GM10248 (cell line): ENCODE measurements around the gene GALNT9.

ENCODE experiments used
- CTCF ChIA-PET: fragments of 300-600 bp; sonication (Branson Sonifier 250); formaldehyde crosslinking; extraction: SDS; loops from one replicate; lab custom pipeline; 2021; ENCODE audit warnings: antibody characterized with exemption; lab: Yijun Ruan, JAX
- POLR2A ChIA-PET: fragments of 350-650 bp; sonication (Branson Sonifier 250); formaldehyde crosslinking; extraction: SDS; loops from one replicate; lab custom pipeline; 2020; ENCODE audit warnings: antibody characterized with exemption; lab: Yijun Ruan, JAX
- DNase-seq: peaks from one replicate; pipeline ENCODE4 v3.0.0; 2012; ENCODE audit errors: extremely low spot score
- CTCF ChIP-seq: IDR thresholded peaks from 2 replicates; pipeline ENCODE4 v1.5.1; 2012; ENCODE audit warnings: mild to moderate bottlenecking, low read depth; ENCODE audit errors: extremely low read depth, missing control alignments, control extremely low read depth

Gene GALNT9

DNA sequence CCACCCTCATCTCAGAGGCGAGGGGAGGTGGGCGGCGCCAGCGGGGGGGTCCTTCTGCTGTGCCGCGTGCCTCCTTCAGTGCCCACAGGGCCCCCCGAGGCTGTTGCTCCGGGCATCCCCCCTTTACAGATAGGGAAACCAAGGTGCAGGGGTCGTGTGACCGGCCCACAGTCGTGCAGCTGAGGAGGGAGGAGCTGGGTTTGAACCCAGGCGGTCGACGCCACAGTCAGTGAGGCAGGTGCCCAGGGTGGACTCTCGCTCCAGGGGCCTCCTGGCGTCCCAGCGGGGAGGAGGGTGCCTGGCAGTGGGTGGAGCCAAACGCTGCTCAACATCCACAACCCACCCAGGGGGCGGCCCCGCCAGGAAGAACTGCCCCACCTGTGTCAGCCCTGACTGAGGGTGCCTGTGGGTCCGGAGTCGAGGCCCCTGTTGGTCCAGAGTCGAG, 8.6 kb downstream of the GALNT9 start:
- POLR2A ChIA-PET, result no interaction called here
- CTCF ChIA-PET, result no interaction called here
- no peak for TF ChIP-seq CTCF
- no peak for DNase-seq

- POLR2A ChIA-PET, result no interaction called here
- DNase-seq, result no peak
- CTCF ChIA-PET, result no interaction called here
- no peak for TF ChIP-seq CTCF
Observed at GRCh38 chr12:132319991-132320570, 9.3 kb downstream of the GALNT9 start.

DNA sequence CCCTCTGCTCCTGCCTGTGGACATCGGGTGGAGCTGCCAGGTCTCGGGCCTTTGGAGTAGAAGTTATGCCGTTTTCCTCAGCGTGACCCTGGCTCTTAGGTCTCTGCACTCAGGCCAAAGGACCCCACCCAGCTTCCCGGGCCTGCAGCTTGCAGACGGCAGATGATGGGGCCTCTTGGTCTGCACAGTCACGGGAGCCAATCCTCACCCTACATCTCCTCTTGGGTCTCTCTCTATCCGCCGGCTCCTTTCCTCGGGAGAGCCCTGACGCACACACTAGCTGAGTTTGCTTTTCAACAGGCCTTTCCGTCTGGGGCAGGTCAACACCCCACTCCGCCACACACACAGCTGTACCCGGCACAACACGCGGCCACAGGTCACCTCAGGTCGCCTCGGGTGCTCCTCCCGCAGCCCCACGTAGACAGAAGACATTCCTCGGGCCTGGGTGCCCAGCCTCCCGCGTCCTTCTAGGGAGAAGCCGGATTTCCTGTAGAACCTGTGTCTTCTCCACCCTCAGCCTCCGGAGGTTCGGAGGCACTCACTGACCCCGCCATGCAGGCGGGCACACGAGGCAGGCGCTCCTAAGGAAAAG, 9.9 kb downstream of the GALNT9 start:
- DNase-seq, result no peak
- TF ChIP-seq CTCF, result no peak
- CTCF ChIA-PET, result no interaction called here
- POLR2A ChIA-PET, result no interaction called here

GRCh38 chr12:132318618-132319033, 10.8 kb downstream of the GALNT9 start:
- DNase-seq, result no peak
- POLR2A ChIA-PET, result no interaction called here
- CTCF ChIA-PET, result no interaction called here
- no peak for TF ChIP-seq CTCF

DNA sequence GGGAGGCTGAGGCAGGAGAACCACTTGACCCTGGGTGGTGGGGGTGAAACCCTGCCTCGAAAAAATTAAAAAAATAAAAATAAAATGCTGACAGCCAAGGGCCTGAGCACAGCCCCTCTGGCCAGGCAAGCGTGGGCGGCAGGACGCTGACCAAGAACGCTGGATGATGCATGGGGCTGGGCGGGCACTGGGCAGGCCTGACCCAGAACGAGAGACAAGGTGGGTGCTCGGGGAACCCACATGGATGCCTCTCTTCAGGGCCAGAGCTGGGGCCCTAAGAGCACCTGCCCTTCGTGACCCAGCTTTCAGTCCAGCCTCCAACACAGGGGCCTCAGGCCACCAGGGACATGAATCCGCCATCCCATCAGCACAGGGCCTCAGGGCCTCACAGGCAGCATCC, 11.3 kb downstream of the GALNT9 start:
- DNase-seq, result no peak
- CTCF ChIA-PET, result no interaction called here
- POLR2A ChIA-PET, result no interaction called here
- TF ChIP-seq CTCF, result no peak

- TF ChIP-seq CTCF, result no peak
- POLR2A ChIA-PET, result no interaction called here
- no peak for DNase-seq
- CTCF ChIA-PET, result interaction anchor here (1.3 kb wide), 1 partner anchor 13 kb away, joined by 3 read pairs; the partner anchor contains the start of gene GALNT9
Observed at GRCh38 chr12:132317233-132317938, 12.0 kb downstream of the GALNT9 start.
